GM19043 (cell line): ENCODE results near the gene PRAC2.

Experiments used
- ATAC-seq: cut with Tn5 transposase; IDR thresholded peaks from one replicate; pipeline ENCODE4 v1.9.1; 2021; ENCODE audit warnings: low read depth; ENCODE audit not compliant: unreplicated experiment

The PRAC2 gene

DNA sequence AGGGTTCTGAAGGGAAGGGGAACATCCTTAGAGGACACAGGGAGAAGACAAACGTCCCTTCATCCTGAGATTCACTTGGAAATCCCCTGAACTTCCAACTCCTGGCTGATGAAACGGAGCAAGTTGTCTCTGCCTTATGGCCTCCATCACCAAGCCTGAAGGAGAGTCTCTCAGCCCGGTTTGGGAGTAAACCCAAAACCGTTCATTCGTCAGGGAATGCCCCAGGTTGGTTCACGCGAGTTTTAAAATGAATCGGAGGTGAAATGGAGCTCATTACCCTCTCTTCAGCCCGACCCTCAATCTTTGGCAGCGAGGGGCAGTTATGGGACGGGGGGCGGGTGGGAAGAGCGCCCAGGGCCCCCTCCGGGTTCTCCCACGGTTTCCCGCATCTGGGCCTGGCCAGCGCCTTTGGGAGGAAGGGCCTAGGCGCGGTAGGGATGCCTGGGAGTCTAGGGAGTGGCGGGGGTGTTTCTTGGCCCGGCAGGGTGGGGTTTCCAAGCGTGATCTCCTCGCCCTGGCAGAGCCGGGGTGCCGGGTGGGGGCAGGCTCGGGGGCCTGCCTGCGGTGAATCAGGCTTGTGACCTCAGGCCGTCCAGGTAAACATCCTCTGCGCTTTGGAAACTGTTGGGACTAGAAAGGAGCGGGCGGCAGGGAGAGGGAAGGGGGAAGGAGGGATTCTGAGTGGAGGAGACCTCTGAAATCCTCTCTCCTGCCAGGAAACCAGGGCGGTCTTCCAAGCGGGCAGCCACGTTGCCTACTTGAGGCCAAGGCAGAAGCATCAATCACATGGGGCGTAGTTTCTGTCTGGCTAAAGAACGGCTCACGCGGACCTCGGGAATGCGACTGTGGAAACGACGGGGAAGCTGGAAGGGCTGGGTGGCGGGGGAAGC is 29.7 kb downstream of the PRAC2 start:
- no peak for ATAC-seq

GRCh38 chr17:48753794-48754499 is 31.0 kb downstream of the PRAC2 start:
- no peak for ATAC-seq

GRCh38 chr17:48754500-48755261 is 31.7 kb downstream of the PRAC2 start:
- ATAC-seq = no peak

- ATAC-seq = no peak
Measured at GRCh38 chr17:48755356-48755755, 32.4 kb downstream of the PRAC2 start.

GRCh38 chr17:48756830-48757251 is 33.9 kb downstream of the PRAC2 start:
- no peak for ATAC-seq

DNA sequence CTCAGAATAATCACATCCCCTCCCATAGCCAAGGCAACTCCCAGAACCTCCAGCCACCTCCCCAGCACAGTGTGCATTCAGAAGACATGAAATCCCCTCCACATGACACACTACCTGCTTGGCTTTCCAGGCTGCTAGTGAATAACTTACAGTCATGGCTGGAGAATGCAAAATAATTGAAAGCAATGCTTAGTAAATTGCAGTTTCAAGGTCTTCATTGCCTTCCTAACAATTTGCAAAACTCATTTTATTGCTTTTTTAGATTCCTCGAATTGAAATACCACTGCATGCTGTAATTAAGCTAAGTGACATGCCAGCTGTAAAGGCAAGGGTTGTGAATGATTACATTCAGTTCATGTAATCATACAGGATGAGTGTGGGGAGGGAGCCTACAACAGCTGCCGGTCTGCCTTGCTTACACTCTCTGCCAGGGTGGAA is 34.6 kb downstream of the PRAC2 start:
- no peak for ATAC-seq

GRCh38 chr17:48759288-48759687 is 36.3 kb downstream of the PRAC2 start:
- no peak for ATAC-seq

DNA sequence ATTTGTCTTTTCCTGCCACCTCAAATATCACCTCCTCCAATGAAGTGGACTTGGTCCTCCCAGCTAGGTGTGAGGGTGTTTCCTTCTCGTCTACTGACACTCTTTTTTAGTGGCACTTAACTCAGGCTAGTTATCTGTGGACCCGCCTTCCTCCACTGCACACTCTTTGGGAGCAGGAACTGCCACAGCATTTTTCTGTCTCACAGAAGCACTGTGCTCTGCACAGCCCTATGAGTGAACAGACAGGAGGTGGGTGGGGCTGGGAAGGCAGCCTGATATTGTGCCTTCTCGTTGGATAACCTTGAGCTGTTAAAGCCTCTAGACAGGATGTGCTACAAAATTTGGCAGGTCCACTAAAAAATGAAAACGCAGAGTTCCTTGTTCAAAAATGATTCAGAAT is 37.4 kb downstream of the PRAC2 start:
- no peak for ATAC-seq

GRCh38 chr17:48761114-48761513 is 38.1 kb downstream of the PRAC2 start:
- no peak for ATAC-seq

DNA sequence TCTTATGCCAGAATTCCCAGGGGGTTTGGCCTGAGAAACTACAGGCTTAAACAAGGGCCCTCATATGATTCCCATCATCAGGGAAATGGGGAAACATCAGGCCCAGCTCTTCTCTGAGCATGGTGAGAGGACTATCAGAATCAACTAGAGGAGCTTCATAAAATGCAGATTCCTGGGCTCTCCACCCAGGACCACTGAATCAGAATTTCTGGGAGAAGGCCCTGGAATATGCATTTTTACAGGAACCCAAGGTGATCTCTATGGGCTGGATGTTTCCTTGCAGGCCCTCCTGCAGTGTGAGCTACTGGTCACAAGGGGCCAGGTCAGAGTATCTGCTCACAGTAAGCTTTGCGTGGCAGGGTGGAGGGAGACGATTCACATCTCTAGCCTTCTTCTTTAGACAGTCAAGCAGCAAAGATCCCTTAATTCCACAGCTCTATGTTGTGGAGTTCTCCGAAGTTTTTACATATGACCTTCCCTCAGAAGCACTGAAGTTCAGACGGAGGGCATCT is 44.3 kb downstream of the PRAC2 start:
- no peak for ATAC-seq

GRCh38 chr17:48769009-48769675 is 46.2 kb downstream of the PRAC2 start:
- ATAC-seq = no peak

- no peak for ATAC-seq
Measured at GRCh38 chr17:48770954-48771353, 48.0 kb downstream of the PRAC2 start.

DNA sequence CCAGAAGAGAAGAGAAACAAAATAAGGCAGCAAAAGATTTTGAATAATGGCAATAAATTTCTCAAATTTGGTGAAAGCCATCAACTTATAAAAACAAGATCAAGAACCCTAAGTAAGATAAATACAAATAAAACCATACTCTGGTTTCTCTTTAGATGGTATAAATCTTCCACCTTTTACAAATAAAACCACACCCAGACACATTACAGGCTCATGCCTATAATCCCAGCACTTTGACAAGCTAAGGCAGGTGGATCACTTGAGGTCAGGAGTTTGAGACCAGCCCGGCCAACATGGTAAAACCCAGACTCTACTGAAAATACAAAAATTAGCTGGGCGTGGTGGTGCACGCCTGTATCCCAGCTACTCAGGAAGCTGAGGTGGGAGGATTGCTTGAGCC is 50.3 kb downstream of the PRAC2 start:
- ATAC-seq = no peak
